DOHH2 (cell line): ENCODE measurements around the gene TCF3.

ENCODE experiments used
- CTCF ChIP-seq: fragments of 200-600 bp; sonication (generic); IDR thresholded peaks from one replicate; pipeline ENCODE4 v1.5.1; 2014; ENCODE audit warnings: antibody characterized with exemption, mild to moderate bottlenecking, low read depth, low read length; ENCODE audit not compliant: poor library complexity, severe bottlenecking
- EZH2phosphoT487 ChIP-seq: fragments of 200-600 bp; sonication (generic); IDR thresholded peaks from 2 replicates; pipeline ENCODE4 v1.6.1; 2017; ENCODE audit warnings: borderline replicate concordance, mild to moderate bottlenecking, antibody characterized with exemption, low read length, moderate library complexity, mixed read lengths

DNA sequence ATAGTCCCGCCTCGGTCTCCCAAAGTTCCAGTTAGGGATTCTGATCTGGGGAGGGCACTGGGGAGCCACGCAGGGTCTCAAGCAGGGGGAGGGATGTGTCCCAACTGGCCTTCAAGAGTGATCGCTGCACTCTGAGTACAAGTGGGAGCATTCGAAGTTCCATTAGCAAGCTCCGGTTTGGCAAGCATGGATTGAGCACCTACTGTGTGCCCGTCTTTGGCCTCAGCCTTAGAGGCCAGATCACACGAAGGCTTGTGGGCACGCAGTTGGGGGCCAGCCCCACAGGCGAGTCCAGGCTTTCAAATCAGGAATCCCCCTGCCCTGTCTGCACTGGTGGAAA is 32.1 kb upstream of the TCF3 start:
- TF ChIP-seq CTCF (no peak), EZH2phosphoT487 (no peak)
